Endothelial cell of umbilical vein (primary cell): ENCODE results near the gene ANKK1. TPM values are rescaled to one million over a fixed set of nuclear protein-coding genes. Genes with fewer than 3 reads are reported as not detected.

ENCODE experiments used
- BruUV-seq: library from RNA; stranded (reverse); fragments of 400-500 nt; replicated peaks from 2 replicates; lab custom pipeline; 2021; lab: Mats Ljungman, UMichigan
- CTCF ChIA-PET: fragments of 300-600, 350-600 bp; sonication (Branson Sonifier 250); formaldehyde crosslinking; loops from one replicate; lab custom pipeline; 2021; ENCODE audit warnings: antibody characterized with exemption, inconsistent platforms; lab: Charles Lee
- POLR2A ChIA-PET: fragments of 300-600, 350-600 bp; sonication (Branson Sonifier 250); formaldehyde crosslinking; loops from one replicate; lab custom pipeline; 2021; ENCODE audit warnings: antibody characterized with exemption, inconsistent platforms; lab: Charles Lee
- DNase-seq: peaks from one replicate; pipeline ENCODE4 v3.0.0-alpha.2; 2011; ENCODE audit warnings: low read depth, low spot score
- FAIRE-seq: peaks from 2 replicates; lab custom pipeline; 2011; peaks lifted over from hg19 to GRCh38; lab: Jason Lieb, UNC
- H2AFZ ChIP-seq: 2 replicates; pipeline ENCODE4 v1.6.0; 2012; ENCODE audit warnings: low read depth, low read length, control low read depth, inconsistent platforms
- H3K27ac ChIP-seq: 2 replicates; pipeline ENCODE4 v1.5.1; 2011; ENCODE audit warnings: low read depth, mild to moderate bottlenecking, control low read depth, low read length, moderate library complexity; ENCODE audit not compliant: insufficient read depth
- H3K27me3 ChIP-seq, 2 experiments: 2 replicates each; pipeline versions ENCODE4 v1.6.0 to v1.6.1; 2011; ENCODE audit warnings: low read length in 2 of 2, mixed read lengths in 1 of 2; ENCODE audit not compliant: control insufficient read depth in 2 of 2, insufficient read depth in 2 of 2
- H3K36me3 ChIP-seq, 2 experiments: 2 replicates in 1 of 2; 3 replicates in 1 of 2; pipeline ENCODE4 v1.5.1; 2011; ENCODE audit warnings: low read length in 2 of 2, mild to moderate bottlenecking in 1 of 2, moderate library complexity in 1 of 2; ENCODE audit not compliant: control insufficient read depth in 2 of 2, insufficient read depth in 2 of 2; ENCODE audit errors: extremely low read depth in 1 of 2
- H3K4me1 ChIP-seq: 3 replicates; pipeline ENCODE4 v1.5.1; 2011; ENCODE audit warnings: mild to moderate bottlenecking, low read length; ENCODE audit not compliant: control insufficient read depth, insufficient read depth; ENCODE audit errors: extremely low read depth
- H3K4me2 ChIP-seq: 2 replicates; pipeline ENCODE4 v1.6.1; 2011; ENCODE audit warnings: low read length, control low read depth, mixed read lengths; ENCODE audit not compliant: insufficient read depth
- H3K4me3 ChIP-seq, 3 experiments: fragments of 200-600 bp in 1 of 3; sonication (generic), shearing (Covaris generic) in 1 of 3; replicated peaks in 1 of 3; 2 replicates each; pipeline ENCODE4 v1.5.1; 2011 to 2016; ENCODE audit warnings: control low read depth in 3 of 3, low read length in 3 of 3, mild to moderate bottlenecking in 2 of 3, inconsistent platforms in 1 of 3, low read depth in 1 of 3, moderate library complexity in 1 of 3; ENCODE audit not compliant: insufficient read depth in 1 of 3
- H3K79me2 ChIP-seq: 2 replicates; pipeline ENCODE4 v1.6.0; 2012; ENCODE audit warnings: low read length, inconsistent platforms; ENCODE audit not compliant: control insufficient read depth, insufficient read depth
- H3K9ac ChIP-seq: replicated peaks from 2 replicates; pipeline ENCODE3; 2011; ENCODE audit warnings: low read length, control low read depth; ENCODE audit not compliant: insufficient read depth; ENCODE audit errors: extremely low read depth
- H3K9me1 ChIP-seq: replicated peaks from 3 replicates; pipeline ENCODE4 v1.6.0; 2011; ENCODE audit warnings: mild to moderate bottlenecking, low read length; ENCODE audit not compliant: control insufficient read depth, insufficient read depth; ENCODE audit errors: extremely low read depth
- H3K9me3 ChIP-seq: replicated peaks from 2 replicates; pipeline ENCODE4 v1.5.1; 2012; ENCODE audit warnings: low read length, inconsistent platforms; ENCODE audit not compliant: control insufficient read depth, insufficient read depth
- H4K20me1 ChIP-seq: replicated peaks from 2 replicates; pipeline ENCODE3; 2011; ENCODE audit warnings: mild to moderate bottlenecking, low read length; ENCODE audit not compliant: control insufficient read depth, insufficient read depth; ENCODE audit errors: extremely low read depth
- CTCF ChIP-seq, 2 donors: IDR thresholded peaks; 1 replicate in 1 of 2; 2 replicates in 1 of 2; pipeline ENCODE4 v1.5.1; 2011; ENCODE audit warnings: low read length in 2 of 2, mild to moderate bottlenecking in 2 of 2, moderate library complexity in 2 of 2, control low read depth in 1 of 2, inconsistent platforms in 1 of 2, low read depth in 1 of 2; ENCODE audit not compliant: insufficient read depth in 1 of 2; ENCODE audit errors: extremely low read depth in 1 of 2
- EZH2 ChIP-seq: IDR thresholded peaks from 2 replicates; pipeline ENCODE4 v1.6.1; 2012; ENCODE audit warnings: borderline replicate concordance, low read depth, mild to moderate bottlenecking, moderate library complexity, low read length, inconsistent platforms; ENCODE audit not compliant: severe bottlenecking
- FOS ChIP-seq: IDR thresholded peaks from 2 replicates; pipeline ENCODE4 v1.6.1; 2011; ENCODE audit warnings: mild to moderate bottlenecking, low read length, moderate library complexity, borderline replicate concordance; ENCODE audit not compliant: insufficient read depth
- GATA2 ChIP-seq: IDR thresholded peaks from 2 replicates; pipeline ENCODE4 v1.7.0; 2011; ENCODE audit warnings: low read depth, mild to moderate bottlenecking, moderate library complexity, mixed read lengths, low read length; ENCODE audit not compliant: insufficient read length, insufficient read depth
- JUN ChIP-seq: IDR thresholded peaks from 2 replicates; pipeline ENCODE4 v1.6.1; 2011; ENCODE audit warnings: borderline replicate concordance, low read depth; ENCODE audit not compliant: insufficient read length, insufficient read depth
- MAX ChIP-seq: IDR thresholded peaks from 2 replicates; pipeline ENCODE4 v1.6.1; 2011; ENCODE audit not compliant: insufficient read depth, insufficient read length
- MYC ChIP-seq: IDR thresholded peaks from one replicate; pipeline ENCODE4 v1.6.1; 2011; ENCODE audit warnings: mild to moderate bottlenecking, low read depth, low read length
- POLR2A ChIP-seq: IDR thresholded peaks from 2 replicates; pipeline ENCODE4 v1.6.1; 2012; ENCODE audit warnings: low read depth, mild to moderate bottlenecking, control low read depth, low read length
- POLR2AphosphoS5 ChIP-seq: IDR thresholded peaks from 2 replicates; pipeline ENCODE4 v1.6.1; 2012; ENCODE audit warnings: low read depth, mild to moderate bottlenecking, control low read depth, low read length, moderate library complexity; ENCODE audit not compliant: insufficient read depth
- dilution Hi-C: fragments of 300-500 bp; cut with MboI; formaldehyde crosslinking; loops from one replicate; pipeline ENCODE4 v1.15.0; 2019; ENCODE audit warnings: low sequenced_read_pairs; ENCODE audit not compliant: extremely low pct_ligation_motif_present
- intact Hi-C: fragments of 100-400 bp; cut with micrococcal nuclease; formaldehyde crosslinking; loops from one replicate; pipeline ENCODE4 v1.10.0; 2022
- polyA plus RNA-seq, 4 experiments: library from polyadenylated mRNA; depleted of rRNA in 3 of 4; stranded (reverse) in 3 of 4; unstranded in 1 of 4; fragments of >200 nt; gene quantifications; 2 replicates each; pipeline versions ENCODE4 v1.2.1 to v1.2.3, GENCODE V29; 2011 to 2012; ENCODE audit warnings: missing spikeins in 1 of 4
- total RNA-seq: library from RNA; stranded (reverse); gene quantifications from 2 replicates; pipeline ENCODE4 v1.2.3, GENCODE V29; 2021

Gene ANKK1
- total and polyA plus RNA-seq, 2 donors (not counting 3 experiments of a cell fraction or from before 2014, with no cell fraction given) = not detected

- no peak overlapping the region for H3K4me2 ChIP-seq
- POLR2A ChIA-PET = no interaction called here
- H4K20me1 ChIP-seq = no peaks in the 10 kb centered on the region
- DNase-seq = no peak
- peaks cover 0 to 3% of the 10 kb centered on the region in 2 experiments for H3K27me3 ChIP-seq
- TF ChIP-seq FOS (no peak), POLR2AphosphoS5 (no peak), POLR2A (no peak), CTCF (IDR thresholded peaks at IDR 0.05; ENCODE audit: extremely low read depth in 1 of 2, insufficient read depth in 1 of 2, low read depth in 1 of 2, low read length in 2 of 2) (no peak), GATA2 (no peak), MYC (no peak), EZH2 (no peak), MAX (no peak), JUN (no peak)
- no peak overlapping the region for H2AFZ ChIP-seq
- H3K9me3 ChIP-seq = no peaks in the 10 kb centered on the region
- CTCF ChIA-PET = no interaction called here
- no peaks in the 10 kb centered on the region for H3K36me3 ChIP-seq
- intact Hi-C loops (no loop called here), dilution Hi-C loops (no loop called here)
- FAIRE-seq = no peak
- no TSS peak for BruUV-seq
- H3K27ac ChIP-seq = no peak overlapping the region
- no peaks in the 10 kb centered on the region for H3K9me1 ChIP-seq
- no peaks in the 10 kb centered on the region for H3K79me2 ChIP-seq
- no peak overlapping the region for H3K4me3 ChIP-seq
- no peak overlapping the region for H3K9ac ChIP-seq
- H3K4me1 ChIP-seq = peaks cover 2% of the 10 kb centered on the region
These were observed 8.9 kb upstream of the ANKK1 start for GRCh38 chr11:113378692-113379091.
